NCI-H524 (cell line): Measurements from ENCODE around the gene USP17L18.
"Not testable (repeated sequence)": the region's sequence is repeated elsewhere in the genome, so short reads cannot be mapped to it uniquely, and the experiment has no call there.

ENCODE experiments used
- DNase-seq, 2 experiments: peaks; one replicate each; lab custom pipeline; 2025; lab: John Stamatoyannopoulos, UW

The USP17L18 gene

GRCh38 chr4:9247953-9248680 is at the start of gene USP17L18:
TSS of gene USP17L18 (plus strand) at chr4:9248630. CDS start at chr4:9248630, 0 bp downstream.
- DNase-seq, result not testable (repeated sequence)

GRCh38 chr4:9210357-9210756 is 38.1 kb upstream of the USP17L18 start, which contains the start of gene USP17L10:
TSS of gene USP17L10 (plus strand) at chr4:9210657. CDS start at chr4:9210657, 0 bp downstream.
- not testable (repeated sequence) for DNase-seq

- not testable (repeated sequence) for DNase-seq
Observed at GRCh38 chr4:9214701-9215100, 33.7 kb upstream of the USP17L18 start.

GRCh38 chr4:9215105-9215504 is 33.3 kb upstream of the USP17L18 start, which contains the start of gene USP17L11:
TSS of gene USP17L11 (plus strand) at chr4:9215405. CDS start at chr4:9215405, 0 bp downstream.
- DNase-seq, result not testable (repeated sequence)

- DNase-seq, result not testable (repeated sequence)
Observed at GRCh38 chr4:9219852-9220251, 28.6 kb upstream of the USP17L18 start, which contains the start of gene USP17L12. TSS of gene USP17L12 (plus strand) at chr4:9220152. CDS start at chr4:9220152, 0 bp downstream.

GRCh38 chr4:9224596-9224995 is 23.8 kb upstream of the USP17L18 start, which contains the start of gene USP17L13:
TSS of gene USP17L13 (plus strand) at chr4:9224896. CDS start at chr4:9224896, 0 bp downstream.
- not testable (repeated sequence) for DNase-seq

GRCh38 chr4:9230249-9230648 is 18.2 kb upstream of the USP17L18 start:
- not testable (repeated sequence) for DNase-seq

- not testable (repeated sequence) for DNase-seq
Observed at GRCh38 chr4:9234085-9234484, 14.3 kb upstream of the USP17L18 start, which contains the start of gene USP17L15. TSS of gene USP17L15 (plus strand) at chr4:9234385. CDS start at chr4:9234385, 0 bp downstream.

GRCh38 chr4:9238461-9238860 is 10.0 kb upstream of the USP17L18 start:
- DNase-seq, result not testable (repeated sequence)

- not testable (repeated sequence) for DNase-seq
Observed at GRCh38 chr4:9243579-9243978, 4.9 kb upstream of the USP17L18 start, which contains the start of gene USP17L17. TSS of gene USP17L17 (plus strand) at chr4:9243879. CDS start at chr4:9243879, 0 bp downstream.

- DNase-seq, result not testable (repeated sequence)
Observed at GRCh38 chr4:9253078-9253477, 4.6 kb downstream of the USP17L18 start, which contains the start of gene USP17L19. TSS of gene USP17L19 (plus strand) at chr4:9253378. CDS start at chr4:9253378, 0 bp downstream.

- DNase-seq, result not testable (repeated sequence)
Observed at GRCh38 chr4:9257824-9258223, 9.4 kb downstream of the USP17L18 start, which contains the start of gene USP17L20. TSS of gene USP17L20 (plus strand) at chr4:9258124. CDS start at chr4:9258124, 0 bp downstream.

- not testable (repeated sequence) for DNase-seq
Observed at GRCh38 chr4:9262572-9262971, 14.1 kb downstream of the USP17L18 start, which contains the start of gene USP17L21. TSS of gene USP17L21 (plus strand) at chr4:9262872. CDS start at chr4:9262872, 0 bp downstream.

GRCh38 chr4:9267319-9267718 is 18.9 kb downstream of the USP17L18 start, which contains the start of gene USP17L22:
TSS of gene USP17L22 (plus strand) at chr4:9267619. CDS start at chr4:9267619, 0 bp downstream.
- not testable (repeated sequence) for DNase-seq

GRCh38 chr4:9271719-9272118 is 23.3 kb downstream of the USP17L18 start:
- not testable (repeated sequence) for DNase-seq
